Measurements from ENCODE around the gene CPHXL. TPM values are rescaled to one million over a fixed set of nuclear protein-coding genes. Genes with fewer than 3 reads are reported as not detected.

Gene CPHXL
- total RNA-seq, 1 experiment from 2014 or later: not detected

DNA sequence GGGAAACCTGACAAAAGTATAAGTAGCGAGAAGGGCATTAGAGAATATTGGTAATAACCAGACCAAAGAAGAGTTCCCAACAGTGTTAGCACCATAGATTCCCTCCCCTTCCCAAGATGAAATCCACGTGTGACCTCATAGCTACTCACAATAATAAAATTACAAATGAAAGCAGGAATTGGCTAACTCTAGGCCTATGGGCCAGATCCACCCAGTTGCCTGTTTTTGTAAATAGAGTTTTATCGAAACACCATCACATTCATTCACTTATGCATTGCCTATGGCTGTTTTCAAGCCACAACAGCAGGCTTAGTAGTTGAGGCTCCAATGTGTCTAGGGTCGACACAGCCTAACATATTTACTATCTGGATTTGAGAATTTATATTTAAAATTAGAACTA, 7.8 kb downstream of the CPHXL start:
- Histone ChIP-seq H3K4me3 (replicated peaks in 1 of 2; ENCODE audit: low read depth in 1 of 2, low read length in 2 of 2) (no peak overlapping the region), H3K4me2 (ENCODE audit: low read length) (no peak overlapping the region), H3K79me2 (ENCODE audit: insufficient read depth, low read length) (no peaks in the 10 kb centered on the region), H3K36me3 (ENCODE audit: control insufficient read depth in 1 of 2, insufficient read depth in 2 of 2, low read length in 2 of 2) (no peaks in the 10 kb centered on the region), H3K9me2 (ENCODE audit: insufficient read depth) (no peaks in the 10 kb centered on the region), H3K27me3 (ENCODE audit: insufficient read depth, low read length) (peaks cover 5% of the 10 kb centered on the region; the same call in 1 of the 2 replicates), H2AFZ (ENCODE audit: low read depth, low read length, poor library complexity, severe bottlenecking) (no peak overlapping the region), H3K9me3 (ENCODE audit: control insufficient read depth in 1 of 2, insufficient read depth in 1 of 2, low read depth in 1 of 2, low read length in 2 of 2) (no peaks in the 10 kb centered on the region), H3K9ac (ENCODE audit: low read length) (no peak overlapping the region), H3K4me1 (ENCODE audit: control insufficient read depth in 1 of 2, insufficient read depth in 2 of 2, low read length in 2 of 2) (no peaks in the 10 kb centered on the region), H3K27ac (ENCODE audit: low read depth, low read length) (no peak overlapping the region), H4K20me1 (ENCODE audit: insufficient read depth) (no peaks in the 10 kb centered on the region)
- TF ChIP-seq POLR2AphosphoS5 (IDR thresholded peaks at IDR 0.05; ENCODE audit: low read depth, low read length) (no peak), EZH2 (IDR thresholded peaks at IDR 0.05) (no peak), SIN3A (IDR thresholded peaks at IDR 0.05; ENCODE audit: low read depth) (no peak), SP1 (IDR thresholded peaks at IDR 0.05; ENCODE audit: low read depth) (no peak), ZFX (IDR thresholded peaks at IDR 0.05) (no peak), YY1 (IDR thresholded peaks at IDR 0.05; ENCODE audit: extremely low read depth, insufficient replicate concordance, low read depth, low read length) (no peak), ZNF274 (IDR thresholded peaks at IDR 0.05; ENCODE audit: low read depth, low read length) (no peak), POLR2A (IDR thresholded peaks at IDR 0.05; ENCODE audit: borderline replicate concordance, extremely low read depth, insufficient read depth, insufficient read length) (no peak), FOSL1 (IDR thresholded peaks at IDR 0.05; ENCODE audit: low read depth) (no peak), EGR1 (IDR thresholded peaks at IDR 0.05; ENCODE audit: low read depth) (no peak), RAD21 (IDR thresholded peaks at IDR 0.05; ENCODE audit: low read depth) (no peak), CEBPB (IDR thresholded peaks at IDR 0.05; ENCODE audit: low read depth) (no peak), JUND (IDR thresholded peaks at IDR 0.05) (no peak), ELF1 (IDR thresholded peaks at IDR 0.05; ENCODE audit: borderline replicate concordance, low read depth) (no peak), TCF7L2 (IDR thresholded peaks at IDR 0.05; ENCODE audit: borderline replicate concordance, extremely low read depth, insufficient read depth, insufficient read length) (no peak), SRF (IDR thresholded peaks at IDR 0.05; ENCODE audit: low read depth) (no peak)
- TF ChIP-seq, protein P1, sequence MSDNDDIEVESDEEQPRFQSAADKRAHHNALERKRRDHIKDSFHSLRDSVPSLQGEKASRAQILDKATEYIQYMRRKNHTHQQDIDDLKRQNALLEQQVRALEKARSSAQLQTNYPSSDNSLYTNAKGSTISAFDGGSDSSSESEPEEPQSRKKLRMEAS (IDR thresholded peaks at IDR 0.05): no peak
- TF ChIP-seq, protein P2, sequence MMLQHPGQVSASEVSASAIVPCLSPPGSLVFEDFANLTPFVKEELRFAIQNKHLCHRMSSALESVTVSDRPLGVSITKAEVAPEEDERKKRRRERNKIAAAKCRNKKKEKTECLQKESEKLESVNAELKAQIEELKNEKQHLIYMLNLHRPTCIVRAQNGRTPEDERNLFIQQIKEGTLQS (IDR thresholded peaks at IDR 0.05): no peak
- TF ChIP-seq, protein P3, sequence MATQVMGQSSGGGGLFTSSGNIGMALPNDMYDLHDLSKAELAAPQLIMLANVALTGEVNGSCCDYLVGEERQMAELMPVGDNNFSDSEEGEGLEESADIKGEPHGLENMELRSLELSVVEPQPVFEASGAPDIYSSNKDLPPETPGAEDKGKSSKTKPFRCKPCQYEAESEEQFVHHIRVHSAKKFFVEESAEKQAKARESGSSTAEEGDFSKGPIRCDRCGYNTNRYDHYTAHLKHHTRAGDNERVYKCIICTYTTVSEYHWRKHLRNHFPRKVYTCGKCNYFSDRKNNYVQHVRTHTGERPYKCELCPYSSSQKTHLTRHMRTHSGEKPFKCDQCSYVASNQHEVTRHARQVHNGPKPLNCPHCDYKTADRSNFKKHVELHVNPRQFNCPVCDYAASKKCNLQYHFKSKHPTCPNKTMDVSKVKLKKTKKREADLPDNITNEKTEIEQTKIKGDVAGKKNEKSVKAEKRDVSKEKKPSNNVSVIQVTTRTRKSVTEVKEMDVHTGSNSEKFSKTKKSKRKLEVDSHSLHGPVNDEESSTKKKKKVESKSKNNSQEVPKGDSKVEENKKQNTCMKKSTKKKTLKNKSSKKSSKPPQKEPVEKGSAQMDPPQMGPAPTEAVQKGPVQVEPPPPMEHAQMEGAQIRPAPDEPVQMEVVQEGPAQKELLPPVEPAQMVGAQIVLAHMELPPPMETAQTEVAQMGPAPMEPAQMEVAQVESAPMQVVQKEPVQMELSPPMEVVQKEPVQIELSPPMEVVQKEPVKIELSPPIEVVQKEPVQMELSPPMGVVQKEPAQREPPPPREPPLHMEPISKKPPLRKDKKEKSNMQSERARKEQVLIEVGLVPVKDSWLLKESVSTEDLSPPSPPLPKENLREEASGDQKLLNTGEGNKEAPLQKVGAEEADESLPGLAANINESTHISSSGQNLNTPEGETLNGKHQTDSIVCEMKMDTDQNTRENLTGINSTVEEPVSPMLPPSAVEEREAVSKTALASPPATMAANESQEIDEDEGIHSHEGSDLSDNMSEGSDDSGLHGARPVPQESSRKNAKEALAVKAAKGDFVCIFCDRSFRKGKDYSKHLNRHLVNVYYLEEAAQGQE (IDR thresholded peaks at IDR 0.05; ENCODE audit: low read depth): no peak
- intact Hi-C loops (cut with micrococcal nuclease): no loop called here
- ChIA-PET POLR2A (no interaction called here), RAD21 (ENCODE audit: low non-redundant PET in 1 of 2, low total read pairs in 2 of 2, uncharacterized antibody in 2 of 2, unreplicated experiment in 2 of 2) (no interaction called here), CTCF (no interaction called here)
- no TSS peak for BruUV-seq (replicated peaks)
- DNase-seq (ENCODE audit: low read depth, low spot score) (no peak), ATAC-seq (no peak)

Data from HCT116 (cell line).